ENCODE measurements around the gene STARD4.

STARD4 gene

DNA sequence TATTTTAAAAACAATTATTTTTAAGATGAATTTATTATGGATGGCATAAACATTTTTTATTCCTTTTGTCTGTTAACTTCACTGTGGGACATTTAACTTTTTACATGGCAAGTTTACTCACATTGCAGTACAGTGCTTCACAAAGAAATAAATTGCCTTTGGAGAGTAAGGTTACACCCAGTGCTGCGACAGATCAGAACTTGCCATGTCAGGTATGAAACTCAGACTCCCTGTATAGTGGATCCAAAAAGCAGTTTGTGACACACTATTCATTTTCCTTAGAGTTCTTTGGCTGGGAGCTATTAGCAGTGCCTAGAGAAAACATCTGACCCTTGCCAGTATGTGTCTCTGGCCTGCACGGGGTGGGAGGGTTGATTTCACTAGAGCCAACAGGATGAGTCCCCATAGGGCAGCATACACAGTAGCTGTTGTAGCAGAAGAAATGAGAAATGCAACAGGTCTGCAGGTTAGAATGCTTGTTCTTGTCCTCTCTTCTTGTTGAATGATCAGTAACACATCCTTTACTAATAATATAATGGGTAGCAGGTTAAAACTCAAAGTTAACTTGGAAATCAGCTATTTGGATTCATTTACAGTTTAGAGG is 42.9 kb downstream of the STARD4 start:
- DNase-seq (ENCODE audit: low read depth): no peak

DNA sequence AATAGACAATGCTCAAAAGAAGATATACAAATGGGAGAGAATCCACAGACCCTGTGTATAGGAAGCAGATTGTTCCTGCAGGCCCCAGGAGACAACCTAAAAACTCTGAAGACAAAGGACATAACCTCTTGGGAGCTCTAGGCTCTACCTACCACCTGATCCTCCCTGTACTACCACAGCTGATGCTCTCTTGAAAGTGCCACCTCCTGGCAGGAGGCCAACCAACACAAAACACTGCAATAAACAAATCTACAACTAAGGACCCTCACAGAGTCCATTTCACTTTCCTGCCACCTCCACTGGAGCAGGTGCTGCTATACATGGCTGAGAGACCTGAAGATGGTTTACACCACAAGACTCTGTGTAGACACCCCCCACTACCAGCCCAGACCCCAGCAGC is 49.0 kb downstream of the STARD4 start:
- no peak for DNase-seq (ENCODE audit: low read depth)

DNA sequence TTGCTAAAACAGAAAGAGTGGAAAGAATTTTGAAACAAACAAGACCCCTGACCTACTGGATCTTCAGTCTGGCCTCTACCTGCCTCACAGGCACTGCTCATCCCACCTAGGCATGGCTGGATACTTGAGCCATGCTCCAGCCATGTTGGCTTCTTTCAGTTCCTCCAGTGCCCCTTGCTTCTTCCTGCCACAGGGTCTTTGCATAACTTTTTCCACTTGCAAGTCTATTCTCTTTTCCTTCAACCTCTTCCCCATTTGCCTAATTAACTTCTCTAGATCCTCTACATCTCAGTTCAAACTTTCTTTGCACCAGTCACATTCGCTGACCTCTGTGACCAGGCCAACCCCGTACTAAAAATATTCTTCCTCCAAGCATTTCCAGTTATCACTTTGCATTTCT is 50.4 kb downstream of the STARD4 start:
- DNase-seq (ENCODE audit: low read depth): no peak

DNA sequence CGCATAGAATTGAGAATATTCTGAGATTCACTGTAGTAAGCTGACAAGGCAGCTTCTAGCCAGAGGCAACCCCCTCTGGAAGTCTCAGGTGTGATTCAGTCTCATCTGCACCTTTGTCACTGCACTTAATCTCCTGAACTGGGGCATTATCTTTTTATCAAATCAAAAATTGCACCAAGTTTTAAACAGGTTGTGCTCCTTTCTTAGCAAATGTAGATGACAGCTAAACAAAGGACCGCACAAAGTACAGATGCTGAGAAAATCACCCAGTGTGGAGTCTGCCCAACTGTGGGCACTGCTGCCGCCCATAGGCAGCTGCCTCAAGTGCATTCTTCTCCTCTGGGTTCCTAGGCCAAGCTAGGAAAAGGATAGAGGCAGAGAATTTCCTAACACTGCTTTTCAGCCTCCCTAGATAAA is 51.1 kb downstream of the STARD4 start:
- no peak for DNase-seq (ENCODE audit: low read depth)

DNA sequence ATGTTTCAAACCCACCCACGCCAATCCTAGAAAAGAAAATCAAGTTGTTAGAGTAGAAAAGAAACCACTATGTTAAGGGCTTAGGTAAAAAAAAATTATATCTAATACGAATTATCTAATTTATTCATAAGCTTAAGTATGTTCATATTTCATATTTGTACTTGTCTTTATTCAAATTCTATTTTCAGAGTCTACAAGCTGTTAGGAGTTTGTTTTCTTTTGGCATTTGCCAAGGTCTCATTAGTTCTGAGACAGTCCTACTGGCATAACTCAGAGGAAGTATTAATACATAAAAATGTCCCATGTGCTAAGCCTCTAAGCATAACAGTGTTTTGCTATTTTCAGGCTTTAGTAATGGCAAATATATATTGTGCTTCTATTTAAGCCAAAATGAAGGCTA is 57.6 kb downstream of the STARD4 start:
- no peak for DNase-seq (ENCODE audit: low read depth)

DNA sequence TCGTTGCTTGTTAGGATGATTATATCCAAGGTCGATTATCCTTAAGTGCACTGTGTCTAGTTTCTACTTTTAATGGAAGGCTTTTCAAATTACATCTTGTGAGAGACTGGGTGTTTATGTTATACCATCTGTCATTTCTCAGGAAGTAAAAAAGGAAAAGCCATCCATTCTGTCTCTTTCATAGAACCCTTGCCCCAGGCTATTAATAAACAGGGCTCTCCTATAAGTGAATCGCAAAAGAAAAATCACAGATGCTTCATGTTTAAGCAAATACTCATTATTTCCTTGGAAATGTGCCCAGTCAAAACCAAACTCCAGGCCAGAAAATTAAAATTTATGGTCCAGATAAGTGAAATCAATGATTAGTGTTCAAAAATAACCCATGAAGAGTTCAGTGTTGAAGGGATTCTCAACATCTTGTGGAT is 58.1 kb downstream of the STARD4 start:
- no peak for DNase-seq (ENCODE audit: low read depth)

DNA sequence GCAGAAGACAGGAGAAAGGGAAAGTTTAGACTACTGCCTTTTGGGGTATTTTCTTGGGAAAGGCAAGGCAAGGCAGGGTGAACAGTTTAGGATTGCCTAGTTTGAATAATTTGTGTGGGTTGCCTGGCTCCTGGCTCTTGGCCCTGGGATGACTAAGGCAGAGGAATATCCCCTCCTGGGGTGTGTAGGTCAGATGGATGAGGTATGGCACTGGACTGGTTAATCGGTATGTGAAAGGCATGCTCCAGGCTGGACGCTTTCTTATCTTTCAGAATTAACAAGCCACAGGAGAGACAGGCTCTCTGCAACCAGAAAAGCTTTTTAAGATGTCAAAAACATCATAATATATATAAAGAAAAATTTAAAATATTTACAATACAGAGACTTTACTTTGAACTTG is 58.6 kb downstream of the STARD4 start:
- no peak for DNase-seq (ENCODE audit: low read depth)

DNA sequence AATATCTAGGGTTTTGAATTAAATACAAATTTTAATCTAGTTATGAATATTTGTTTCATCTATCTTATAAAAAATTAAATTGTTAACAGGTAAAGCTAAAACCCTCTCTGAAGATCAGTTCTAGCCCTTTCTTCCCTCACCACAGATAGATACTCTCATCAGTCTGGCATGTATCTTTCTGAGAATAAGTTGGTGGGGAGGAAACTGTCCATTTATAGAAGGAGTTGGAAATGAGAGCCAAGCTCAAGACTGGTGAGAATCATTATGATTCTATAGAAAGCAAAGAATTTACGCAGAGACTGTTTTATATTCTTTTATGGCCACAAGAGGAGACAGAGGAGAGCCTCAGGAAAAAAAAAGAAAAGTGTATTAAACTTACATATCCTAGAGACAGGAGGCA is 59.0 kb downstream of the STARD4 start:
- no peak for DNase-seq (ENCODE audit: low read depth)

DNA sequence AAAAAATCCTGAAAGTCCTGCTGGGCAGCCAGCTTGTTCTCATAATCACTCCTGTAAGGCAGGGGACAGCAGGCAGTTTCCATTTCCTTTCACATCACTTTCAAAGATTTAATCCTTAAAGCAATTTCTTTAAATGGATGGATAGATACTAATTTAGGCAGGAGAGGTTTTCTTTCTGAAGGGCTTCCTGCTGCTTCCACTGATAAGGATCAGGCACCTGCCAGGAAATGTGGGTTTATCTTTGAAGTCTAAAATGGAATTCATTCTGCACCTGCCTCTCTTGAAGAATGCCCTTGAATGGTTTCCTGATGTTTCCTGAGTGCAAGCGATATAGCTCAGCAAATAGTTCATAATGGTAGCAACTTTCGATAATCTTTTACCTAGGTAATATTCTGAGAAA is 64.5 kb downstream of the STARD4 start:
- DNase-seq (ENCODE audit: low read depth): no peak

DNA sequence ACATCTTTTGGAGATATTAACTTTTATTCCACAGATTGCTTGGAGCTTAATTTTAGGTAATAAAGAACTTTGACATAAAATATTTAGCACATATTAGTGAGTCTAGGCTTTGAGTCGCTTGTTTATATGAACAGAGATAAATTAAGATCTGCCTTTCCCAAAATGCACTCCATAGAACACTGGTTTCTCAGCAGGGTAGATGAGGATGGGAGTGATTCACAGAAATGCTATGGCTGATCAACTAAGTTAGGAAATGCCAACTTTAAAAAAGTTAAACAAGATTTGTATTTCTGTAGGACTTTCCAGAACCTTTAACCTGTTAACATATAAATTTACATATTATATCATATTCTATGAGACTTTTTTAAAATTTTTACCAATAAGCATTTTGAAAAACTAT is 65.2 kb downstream of the STARD4 start:
- no peak for DNase-seq (ENCODE audit: low read depth)

Measured in stimulated activated CD8-positive, alpha-beta memory T cell treated with anti-CD3 and anti-CD28 coated beads, Interleukin-15, amount 100 ng/mL, for 1 hour (primary cell).